Fibroblast of villous mesenchyme (primary cell): ENCODE results near the gene B4GALT5. TPM values are rescaled to one million over a fixed set of nuclear protein-coding genes. Genes with fewer than 3 reads are reported as not detected.

Experiments
- DNase-seq: peaks from one replicate; pipeline ENCODE4 v3.0.0-alpha.2; 2010; ENCODE audit warnings: low read depth
- H3K4me3 ChIP-seq: 2 replicates; pipeline ENCODE4 v1.5.1; 2011; ENCODE audit warnings: low read depth, mild to moderate bottlenecking, low read length
- CTCF ChIP-seq: IDR thresholded peaks from 2 replicates; pipeline ENCODE4 v1.5.1; 2012; ENCODE audit warnings: low read depth, mild to moderate bottlenecking, low read length; ENCODE audit not compliant: insufficient read depth
- small RNA-seq: library from RNA; depleted of rRNA; stranded (forward); fragments of <200 nt; gene quantifications from one replicate; pipeline ENCODE3, GENCODE V24; 2012
- total RNA-seq: library from RNA; depleted of rRNA; stranded (reverse); fragments of >200 nt; gene quantifications from 2 replicates; pipeline ENCODE4 v1.2.3, GENCODE V29; 2012

Gene B4GALT5
- total RNA-seq, 1 donor: 33.7 TPM

- DNase-seq: no peak
- TF ChIP-seq CTCF: no peak
These were observed 123.9 kb downstream of the B4GALT5 start for GRCh38 chr20:49589747-49590146.

GRCh38 chr20:49587111-49587570 lies 126.5 kb downstream of the B4GALT5 start:
- peak; percentile 89 for DNase-seq
- H3K4me3 ChIP-seq: no peak overlapping the region
- TF ChIP-seq CTCF: no peak

More at GRCh38 chr20:49589747-49590146, 123.9 kb downstream of the B4GALT5 start:
- H3K4me3 ChIP-seq: no peak overlapping the region

GRCh38 chr20:49585585-49586245 lies 128.0 kb downstream of the B4GALT5 start:
- no peak overlapping the region for H3K4me3 ChIP-seq
- no peak for TF ChIP-seq CTCF
- no peak for DNase-seq

- peak; percentile 69 for DNase-seq
- TF ChIP-seq CTCF: no peak
- H3K4me3 ChIP-seq: no peak overlapping the region
These were observed 129.0 kb downstream of the B4GALT5 start for GRCh38 chr20:49584418-49585382.

GRCh38 chr20:49583669-49584417 lies 129.8 kb downstream of the B4GALT5 start:
- DNase-seq: peak; percentile 95
- no peak for TF ChIP-seq CTCF
- no peak overlapping the region for H3K4me3 ChIP-seq

- TF ChIP-seq CTCF: no peak
- no peak for DNase-seq
- no peak overlapping the region for H3K4me3 ChIP-seq
These were observed 130.4 kb downstream of the B4GALT5 start for GRCh38 chr20:49583343-49583668.

Small RNA genes lying within 50 kb of the gene (small RNA-seq; reads per million reads assigned to genes)
- gene RN7SL197P (not detected), gene SNRPFP1 (not detected)

Other genes with a start within 250 kb of the B4GALT5 start
- gene KCNB1, start 231.2 kb downstream of the B4GALT5 start, total RNA-seq: 0.32 TPM in 1 of 2 replicates, not detected in the other
- gene PTGIS, start 145.7 kb downstream of the B4GALT5 start, total RNA-seq: 2.2 and 6.1 TPM in 2 replicates
- 6.8 and 7.3 TPM in 2 replicates for gene SLC9A8, start 99.0 kb upstream of the B4GALT5 start, total RNA-seq
- 2.6 and 3.9 TPM in 2 replicates for gene SPATA2, start 201.7 kb upstream of the B4GALT5 start, total RNA-seq
- 44.1 and 57.0 TPM in 2 replicates for gene RNF114, start 222.5 kb upstream of the B4GALT5 start, total RNA-seq